GM19395 (cell line): ENCODE results near the gene CPZ.
"Not testable (repeated sequence)": the region's sequence is repeated elsewhere in the genome, so short reads cannot be mapped to it uniquely, and the experiment has no call there.

ENCODE experiments used
- ATAC-seq: cut with Tn5 transposase; IDR thresholded peaks from one replicate; pipeline ENCODE4 v1.9.1; 2021; ENCODE audit warnings: mild to moderate bottlenecking, moderate library complexity; ENCODE audit not compliant: unreplicated experiment

Gene CPZ

GRCh38 chr4:8634773-8635172, 42.2 kb downstream of the CPZ start:
- not testable (repeated sequence) for ATAC-seq

- ATAC-seq: not testable (repeated sequence)
Measured at GRCh38 chr4:8635897-8636554, 43.5 kb downstream of the CPZ start.

- ATAC-seq: no peak
Measured at GRCh38 chr4:8637456-8637984, 45.0 kb downstream of the CPZ start.

- no peak for ATAC-seq
Measured at GRCh38 chr4:8639021-8639420, 46.5 kb downstream of the CPZ start.

GRCh38 chr4:8639777-8640720, 47.5 kb downstream of the CPZ start:
- no peak for ATAC-seq

GRCh38 chr4:8640816-8641215, 48.3 kb downstream of the CPZ start:
- no peak for ATAC-seq

GRCh38 chr4:8641256-8641655, 48.7 kb downstream of the CPZ start:
- no peak for ATAC-seq

- ATAC-seq: no peak
Measured at GRCh38 chr4:8641931-8642650, 49.5 kb downstream of the CPZ start.

GRCh38 chr4:8642651-8643321, 50.2 kb downstream of the CPZ start:
- ATAC-seq: no peak

- ATAC-seq: no peak
Measured at GRCh38 chr4:8643441-8643840, 50.9 kb downstream of the CPZ start.

- no peak for ATAC-seq
Measured at GRCh38 chr4:8643986-8644385, 51.4 kb downstream of the CPZ start.

GRCh38 chr4:8644461-8644891, 51.9 kb downstream of the CPZ start:
- ATAC-seq: no peak

GRCh38 chr4:8644966-8645752, 52.6 kb downstream of the CPZ start:
- ATAC-seq: no peak

GRCh38 chr4:8645753-8646124, 53.2 kb downstream of the CPZ start:
- no peak for ATAC-seq

- no peak for ATAC-seq
Measured at GRCh38 chr4:8646296-8647093, 53.9 kb downstream of the CPZ start.

- no peak for ATAC-seq
Measured at GRCh38 chr4:8647094-8647570, 54.6 kb downstream of the CPZ start.

- no peak for ATAC-seq
Measured at GRCh38 chr4:8647626-8648025, 55.1 kb downstream of the CPZ start.

- no peak for ATAC-seq
Measured at GRCh38 chr4:8648296-8648695, 55.7 kb downstream of the CPZ start.
